ENCODE results near the gene OTUD5. TPM values are rescaled to one million over a fixed set of nuclear protein-coding genes. Genes with fewer than 3 reads are reported as not detected.

OTUD5 gene
- polyA plus RNA-seq, 1 experiment = 53.6 TPM

- CTCF ChIA-PET = interaction anchor here (1.2 to 1.6 kb wide), 2 partner anchors 19 to 20 kb away, joined by 3 read pairs; no protein-coding TSS in a partner anchor
- Histone ChIP-seq H3K27me3 (ENCODE audit: control insufficient read depth, insufficient read depth, low read length) (no peaks in the 10 kb centered on the region), H3K4me3 (ENCODE audit: low read depth, low read length) (peak overlapping the region; percentile 82), H3K36me3 (ENCODE audit: control insufficient read depth, insufficient read depth, low read length) (peaks cover 3% of the 10 kb centered on the region)
- no peak for DNase-seq (ENCODE audit: low read depth)
- POLR2A ChIA-PET = no interaction called here
- no peak for TF ChIP-seq CTCF (IDR thresholded peaks at IDR 0.05; ENCODE audit: insufficient read depth, low read depth, low read length)
Measured at GRCh38 chrX:48910926-48911411, 46.4 kb downstream of the OTUD5 start.

- no peak for DNase-seq (ENCODE audit: low read depth)
- Histone ChIP-seq H3K4me3 (ENCODE audit: low read depth, low read length) (no peak overlapping the region), H3K36me3 (ENCODE audit: control insufficient read depth, insufficient read depth, low read length) (peaks cover 3% of the 10 kb centered on the region), H3K27me3 (ENCODE audit: control insufficient read depth, insufficient read depth, low read length) (no peaks in the 10 kb centered on the region)
- POLR2A ChIA-PET = no interaction called here
- no peak for TF ChIP-seq CTCF (IDR thresholded peaks at IDR 0.05; ENCODE audit: insufficient read depth, low read depth, low read length)
- CTCF ChIA-PET = no interaction called here
Measured at GRCh38 chrX:48909703-48910294, 47.6 kb downstream of the OTUD5 start.

- Histone ChIP-seq H3K27me3 (ENCODE audit: control insufficient read depth, insufficient read depth, low read length) (no peaks in the 10 kb centered on the region), H3K4me3 (ENCODE audit: low read depth, low read length) (no peak overlapping the region), H3K36me3 (ENCODE audit: control insufficient read depth, insufficient read depth, low read length) (peaks cover 3% of the 10 kb centered on the region)
- ChIA-PET CTCF (no interaction called here), POLR2A (no interaction called here)
- no peak for TF ChIP-seq CTCF (IDR thresholded peaks at IDR 0.05; ENCODE audit: insufficient read depth, low read depth, low read length)
- DNase-seq (ENCODE audit: low read depth) = no peak
Measured at GRCh38 chrX:48908600-48908999, 48.8 kb downstream of the OTUD5 start.

GRCh38 chrX:48905090-48905790, 52.2 kb downstream of the OTUD5 start:
- CTCF ChIA-PET = interaction anchor here (1.9 kb wide), 1 partner anchor 11 kb away, joined by 7 read pairs; no protein-coding TSS in a partner anchor
- no peaks in the 10 kb centered on the region for H3K27me3 ChIP-seq (ENCODE audit: control insufficient read depth, insufficient read depth, low read length)
- POLR2A ChIA-PET = no interaction called here
- no peak for DNase-seq (ENCODE audit: low read depth)
- TF ChIP-seq CTCF (IDR thresholded peaks at IDR 0.05; ENCODE audit: insufficient read depth, low read depth, low read length) = no peak
- peaks cover 11% of the 10 kb centered on the region for H3K36me3 ChIP-seq (ENCODE audit: control insufficient read depth, insufficient read depth, low read length)
- H3K4me3 ChIP-seq (ENCODE audit: low read depth, low read length) = no peak overlapping the region

GRCh38 chrX:48904626-48905025, 52.8 kb downstream of the OTUD5 start:
- no peak for TF ChIP-seq CTCF (IDR thresholded peaks at IDR 0.05; ENCODE audit: insufficient read depth, low read depth, low read length)
- ChIA-PET POLR2A (no interaction called here), CTCF (interaction anchor here (1.0 kb wide), 1 partner anchor 110 kb away, joined by 3 read pairs; no protein-coding TSS in a partner anchor)
- H3K36me3 ChIP-seq (ENCODE audit: control insufficient read depth, insufficient read depth, low read length) = peaks cover 11% of the 10 kb centered on the region
- no peak for DNase-seq (ENCODE audit: low read depth)
- no peak overlapping the region for H3K4me3 ChIP-seq (ENCODE audit: low read depth, low read length)
- no peaks in the 10 kb centered on the region for H3K27me3 ChIP-seq (ENCODE audit: control insufficient read depth, insufficient read depth, low read length)
